HepG2 (cell line): ENCODE measurements around the gene BCAS1. TPM values are rescaled to one million over a fixed set of nuclear protein-coding genes. Genes with fewer than 3 reads are reported as not detected.

ENCODE experiments used
- ATAC-seq: fragments of 200-7000 bp; cut with Tn5 transposase; 3 replicates; pipeline ENCODE4 v1.9.1; 2020; ENCODE audit warnings: mild to moderate bottlenecking, moderate library complexity
- BruUV-seq: library from RNA; stranded (reverse); fragments of 400-500 nt; replicated peaks from 2 replicates; lab custom pipeline; 2021; lab: Mats Ljungman, UMichigan
- CTCF ChIA-PET: fragments of 300-600 bp; formaldehyde crosslinking; extraction: SDS; loops from one replicate; lab custom pipeline; 2021; ENCODE audit warnings: low total read pairs, inconsistent platforms, low intra/inter-chr PET ratio; lab: Yijun Ruan, JAX
- POLR2A ChIA-PET: fragments of 350-600 bp; sonication (Branson Sonifier 250); formaldehyde crosslinking; loops from one replicate; lab custom pipeline; 2020; ENCODE audit warnings: antibody characterized with exemption, inconsistent platforms; lab: Yijun Ruan, JAX
- DNase-seq: peaks from one replicate; pipeline ENCODE4 v3.0.0-alpha.2; 2015; ENCODE audit warnings: low spot score
- FAIRE-seq: peaks from 3 replicates; lab custom pipeline; 2011; peaks lifted over from hg19 to GRCh38; lab: Jason Lieb, UNC
- H2AFZ ChIP-seq: one replicate; pipeline ENCODE4 v1.6.1; 2011; ENCODE audit warnings: low read length, inconsistent platforms
- H3K27ac ChIP-seq: fragments of 300-600 bp; 3 replicates; pipeline ENCODE4 v1.8.0; 2011; ENCODE audit warnings: mixed run types, mild to moderate bottlenecking, mixed read lengths, low read length, inconsistent platforms; ENCODE audit not compliant: insufficient read depth; ENCODE audit errors: extremely low read length
- H3K27me3 ChIP-seq, 2 experiments: fragments of 200-600 bp in 1 of 2; 2 replicates in 1 of 2; 3 replicates in 1 of 2; pipeline versions ENCODE4 v1.6.0 to v1.8.0; 2011; ENCODE audit warnings: low read length in 2 of 2, mild to moderate bottlenecking in 2 of 2, moderate library complexity in 2 of 2, inconsistent platforms in 1 of 2; ENCODE audit not compliant: insufficient read depth in 2 of 2, control insufficient read depth in 1 of 2
- H3K36me3 ChIP-seq, 2 experiments: fragments of 200-600 bp in 1 of 2; replicated peaks in 1 of 2; 2 replicates in 1 of 2; 3 replicates in 1 of 2; pipeline versions ENCODE4 v1.5.1 to v1.8.0; 2011; ENCODE audit warnings: low read length in 2 of 2, inconsistent platforms in 1 of 2; ENCODE audit not compliant: insufficient read depth in 2 of 2, control insufficient read depth in 1 of 2
- H3K4me1 ChIP-seq: 2 replicates; pipeline ENCODE4 v1.5.1; 2012; ENCODE audit warnings: low read length, inconsistent platforms; ENCODE audit not compliant: insufficient read depth
- H3K4me2 ChIP-seq: 2 replicates; pipeline ENCODE4 v1.6.0; 2011; ENCODE audit warnings: low read depth, low read length, inconsistent platforms
- H3K4me3 ChIP-seq, 3 experiments: fragments of 200-600 bp in 1 of 3; sonication (generic), shearing (Covaris generic) in 1 of 3; replicated peaks in 1 of 3; 2 replicates each; pipeline ENCODE4 v1.5.1; 2011 to 2016; ENCODE audit warnings: low read length in 3 of 3, inconsistent platforms in 2 of 3, low read depth in 2 of 3, mild to moderate bottlenecking in 2 of 3, control low read depth in 1 of 3, mixed read lengths in 1 of 3; ENCODE audit not compliant: insufficient read depth in 1 of 3
- H3K79me2 ChIP-seq: one replicate; pipeline ENCODE4 v1.6.1; 2011; ENCODE audit warnings: low read length, inconsistent platforms; ENCODE audit not compliant: insufficient read depth
- H3K9ac ChIP-seq: 2 replicates; pipeline ENCODE4 v1.6.0; 2011; ENCODE audit warnings: mild to moderate bottlenecking, low read depth, low read length, inconsistent platforms; ENCODE audit not compliant: insufficient read depth
- H3K9me3 ChIP-seq: 2 replicates; pipeline ENCODE4 v1.5.1; 2012; ENCODE audit warnings: mild to moderate bottlenecking, low read length
- H4K20me1 ChIP-seq: 2 replicates; pipeline ENCODE4 v1.6.0; 2011; ENCODE audit warnings: inconsistent platforms, mild to moderate bottlenecking, low read length, moderate library complexity; ENCODE audit not compliant: insufficient read depth
- HMG20A ChIP-seq: IDR thresholded peaks from 2 replicates; pipeline ENCODE4 v1.6.1; 2016; ENCODE audit warnings: borderline replicate concordance
- NPAS2 ChIP-seq: sonication (generic); formaldehyde crosslinking; IDR thresholded peaks from 2 replicates; pipeline ENCODE4 v1.8.0; 2022; ENCODE audit warnings: mild to moderate bottlenecking, missing genetic modification reagents, borderline replicate concordance
- RNF2 ChIP-seq: fragments of 450-650 bp; conservative IDR thresholded peaks from 2 replicates; pipeline ENCODE4 v1.6.1; 2016; ENCODE audit warnings: low read depth
- ZKSCAN5 ChIP-seq: sonication (generic); formaldehyde crosslinking; IDR thresholded peaks from 2 replicates; pipeline ENCODE4 v1.5.1; 2020; ENCODE audit warnings: mild to moderate bottlenecking, missing genetic modification reagents
- ZNF235 ChIP-seq: sonication (generic); formaldehyde crosslinking; IDR thresholded peaks from 2 replicates; pipeline ENCODE4 v1.8.1; 2023; ENCODE audit warnings: mild to moderate bottlenecking, missing genetic modification reagents, borderline replicate concordance
- ZSCAN29 ChIP-seq: sonication (generic); formaldehyde crosslinking; conservative IDR thresholded peaks from 2 replicates; pipeline ENCODE4 v1.4.0; 2020; ENCODE audit warnings: mild to moderate bottlenecking, missing genetic modification reagents
- WGBS: methylation state at CpG from one replicate; pipeline ENCODE4 v1.1.6; 2017; ENCODE audit warnings: low lambda C conversion rate; 5-methylcytosine and 5-hydroxymethylcytosine counted together
- in situ Hi-C: cut with HindIII; loops from 2 replicates; pipeline ENCODE4 v1.10.0; 2017; ENCODE audit warnings: low pct_unique_long_range_greater_than_20kb; ENCODE audit not compliant: extremely low pct_ligation_motif_present
- intact Hi-C: fragments of 100-400 bp; cut with micrococcal nuclease; formaldehyde crosslinking; loops from one replicate; pipeline ENCODE4 v1.10.0; 2022; ENCODE audit not compliant: unreplicated experiment
- polyA plus RNA-seq, 8 experiments: library from polyadenylated mRNA; depleted of rRNA in 3 of 8; stranded (reverse) in 7 of 8; unstranded in 1 of 8; fragments of >200 nt; fragmentation: Illumina TruSeq in 4 of 8; extraction: Trizol in 4 of 8; gene quantifications; 2 replicates each; pipeline versions ENCODE4 v1.2.1 to v1.2.3, GENCODE V29; 2011 to 2016; ENCODE audit warnings: low read depth in 4 of 8, missing spikeins in 1 of 8, mixed read lengths in 1 of 8; ENCODE audit not compliant: insufficient read depth in 1 of 8
- total RNA-seq, 5 experiments: library from RNA; depleted of rRNA; stranded (reverse); fragments of >200 nt; fragmentation: Illumina TruSeq; extraction: Trizol; gene quantifications; 2 replicates each; pipeline ENCODE4 v1.2.3, GENCODE V29; 2016; ENCODE audit warnings: low read depth in 1 of 5
- TF ChIP-seq, protein P1 (sequence below): sonication (generic); formaldehyde crosslinking; IDR thresholded peaks from 2 replicates; pipeline ENCODE4 v1.9.0; 2022; ENCODE audit warnings: low read depth, missing genetic modification reagents
- TF ChIP-seq, protein P2 (sequence below): sonication (generic); formaldehyde crosslinking; IDR thresholded peaks from 2 replicates; pipeline ENCODE4 v1.8.0; 2022; ENCODE audit warnings: mild to moderate bottlenecking, missing genetic modification reagents, borderline replicate concordance
- TF ChIP-seq, protein P3 (sequence below): sonication (generic); formaldehyde crosslinking; conservative IDR thresholded peaks from 2 replicates; pipeline ENCODE4 v1.8.0; 2022; ENCODE audit warnings: missing genetic modification reagents

BCAS1 gene
- total and polyA plus RNA-seq, 2 of the 13 experiments (the other 11 are each of a cell fraction or from before 2014, with no cell fraction given), result 0.55 to 0.91 TPM

- H3K27me3 ChIP-seq, result no peaks in the 10 kb centered on the region; a peak in 1 of 5 replicates
- H3K79me2 ChIP-seq, result no peaks in the 10 kb centered on the region
- 71% methylated on average over 7 of the region's 7 CpGs for WGBS
- BruUV-seq, result no TSS peak
- H3K4me1 ChIP-seq, result peaks cover 37% of the 10 kb centered on the region
- DNase-seq, result no peak
- TF ChIP-seq, protein P1, sequence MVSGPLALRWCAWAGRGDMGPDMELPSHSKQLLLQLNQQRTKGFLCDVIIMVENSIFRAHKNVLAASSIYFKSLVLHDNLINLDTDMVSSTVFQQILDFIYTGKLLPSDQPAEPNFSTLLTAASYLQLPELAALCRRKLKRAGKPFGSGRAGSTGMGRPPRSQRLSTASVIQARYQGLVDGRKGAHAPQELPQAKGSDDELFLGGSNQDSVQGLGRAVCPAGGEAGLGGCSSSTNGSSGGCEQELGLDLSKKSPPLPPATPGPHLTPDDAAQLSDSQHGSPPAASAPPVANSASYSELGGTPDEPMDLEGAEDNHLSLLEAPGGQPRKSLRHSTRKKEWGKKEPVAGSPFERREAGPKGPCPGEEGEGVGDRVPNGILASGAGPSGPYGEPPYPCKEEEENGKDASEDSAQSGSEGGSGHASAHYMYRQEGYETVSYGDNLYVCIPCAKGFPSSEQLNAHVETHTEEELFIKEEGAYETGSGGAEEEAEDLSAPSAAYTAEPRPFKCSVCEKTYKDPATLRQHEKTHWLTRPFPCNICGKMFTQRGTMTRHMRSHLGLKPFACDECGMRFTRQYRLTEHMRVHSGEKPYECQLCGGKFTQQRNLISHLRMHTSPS (CRISPR knock-in tag), result no peak
- TF ChIP-seq, protein P2, sequence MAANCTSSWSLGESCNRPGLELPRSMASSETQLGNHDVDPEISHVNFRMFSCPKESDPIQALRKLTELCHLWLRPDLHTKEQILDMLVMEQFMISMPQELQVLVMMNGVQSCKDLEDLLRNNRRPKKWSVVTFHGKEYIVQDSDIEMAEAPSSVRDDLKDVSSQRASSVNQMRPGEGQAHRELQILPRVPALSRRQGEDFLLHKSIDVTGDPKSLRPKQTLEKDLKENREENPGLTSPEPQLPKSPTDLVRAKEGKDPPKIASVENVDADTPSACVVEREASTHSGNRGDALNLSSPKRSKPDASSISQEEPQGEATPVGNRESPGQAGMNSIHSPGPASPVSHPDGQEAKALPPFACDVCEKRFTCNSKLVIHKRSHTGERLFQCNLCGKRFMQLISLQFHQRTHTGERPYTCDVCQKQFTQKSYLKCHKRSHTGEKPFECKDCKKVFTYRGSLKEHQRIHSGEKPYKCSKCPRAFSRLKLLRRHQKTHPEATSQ, result no peak
- TF ChIP-seq ZNF235 (CRISPR knock-in tag) (no peak), NPAS2 (CRISPR knock-in tag) (no peak), ZKSCAN5 (CRISPR knock-in tag) (no peak), HMG20A (no peak), ZSCAN29 (CRISPR knock-in tag) (no peak), RNF2 (no peak)
- TF ChIP-seq, protein P3, sequence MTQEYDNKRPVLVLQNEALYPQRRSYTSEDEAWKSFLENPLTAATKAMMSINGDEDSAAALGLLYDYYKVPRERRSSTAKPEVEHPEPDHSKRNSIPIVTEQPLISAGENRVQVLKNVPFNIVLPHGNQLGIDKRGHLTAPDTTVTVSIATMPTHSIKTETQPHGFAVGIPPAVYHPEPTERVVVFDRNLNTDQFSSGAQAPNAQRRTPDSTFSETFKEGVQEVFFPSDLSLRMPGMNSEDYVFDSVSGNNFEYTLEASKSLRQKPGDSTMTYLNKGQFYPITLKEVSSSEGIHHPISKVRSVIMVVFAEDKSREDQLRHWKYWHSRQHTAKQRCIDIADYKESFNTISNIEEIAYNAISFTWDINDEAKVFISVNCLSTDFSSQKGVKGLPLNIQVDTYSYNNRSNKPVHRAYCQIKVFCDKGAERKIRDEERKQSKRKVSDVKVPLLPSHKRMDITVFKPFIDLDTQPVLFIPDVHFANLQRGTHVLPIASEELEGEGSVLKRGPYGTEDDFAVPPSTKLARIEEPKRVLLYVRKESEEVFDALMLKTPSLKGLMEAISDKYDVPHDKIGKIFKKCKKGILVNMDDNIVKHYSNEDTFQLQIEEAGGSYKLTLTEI (CRISPR knock-in tag), result no peak
- intact Hi-C loops (no loop called here), in situ Hi-C loops (loop anchor here (5.0 to 10.0 kb wide), 2 partner anchors 118 to 490 kb away; no protein-coding TSS in a partner anchor)
- POLR2A ChIA-PET, result no interaction called here
- H2AFZ ChIP-seq, result no peak overlapping the region
- H3K27ac ChIP-seq, result no peak overlapping the region
- H3K4me3 ChIP-seq, result no peak overlapping the region
- FAIRE-seq, result no peak
- no peaks in the 10 kb centered on the region for H3K9me3 ChIP-seq
- no peak overlapping the region for H3K4me2 ChIP-seq
- CTCF ChIA-PET, result no interaction called here
- no peak for ATAC-seq
- no peaks in the 10 kb centered on the region for H4K20me1 ChIP-seq
- H3K9ac ChIP-seq, result no peak overlapping the region
- H3K36me3 ChIP-seq, result no peaks in the 10 kb centered on the region
Observed at GRCh38 chr20:54064939-54065338, 5.5 kb downstream of the BCAS1 start.
